ENCODE results near the gene POLG.

- no peak for TF ChIP-seq CTCF (IDR thresholded peaks at IDR 0.05)
- no peak for TF ChIP-seq POLR2A (IDR thresholded peaks at IDR 0.05)
These were observed 22.1 kb upstream of the POLG start for GRCh38 chr15:89356634-89357298.

Measured in uterus (tissue), 2 donors.